NCI-H345 (cell line): ENCODE measurements around the gene LARP4B.
"Not testable (repeated sequence)": the region's sequence is repeated elsewhere in the genome, so short reads cannot be mapped to it uniquely, and the experiment has no call there.

Source experiments
- DNase-seq: peaks from one replicate; lab custom pipeline; 2025; lab: John Stamatoyannopoulos, UW

LARP4B gene

GRCh38 chr10:958106-958505 is 26.6 kb upstream of the LARP4B start:
- DNase-seq, result no peak

DNA sequence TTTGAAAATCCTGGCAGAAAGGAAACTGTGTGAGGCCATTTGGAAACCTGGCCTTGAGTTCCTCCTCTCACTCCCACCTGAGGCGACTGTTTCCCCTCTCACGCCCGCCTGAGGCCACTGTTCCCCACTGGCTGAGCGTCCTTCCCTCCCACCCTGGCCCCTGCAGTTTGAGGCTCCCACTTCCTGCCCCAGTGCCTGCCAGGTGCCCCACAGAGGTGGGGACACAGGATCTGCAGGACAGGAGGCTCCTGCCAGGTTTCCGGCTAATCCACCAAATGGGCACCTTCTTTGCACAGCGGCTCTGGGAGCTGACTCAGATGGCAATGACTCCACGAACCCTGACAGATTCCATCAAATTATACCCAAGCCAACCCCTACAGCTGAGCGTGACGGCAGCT is 24.3 kb upstream of the LARP4B start:
- DNase-seq, result no peak

- DNase-seq, result no peak
These were observed 23.8 kb upstream of the LARP4B start for GRCh38 chr10:955127-955819.

- no peak for DNase-seq
These were observed 22.9 kb upstream of the LARP4B start for GRCh38 chr10:954396-954795.

GRCh38 chr10:953836-954235 is 22.3 kb upstream of the LARP4B start:
- DNase-seq, result no peak

DNA sequence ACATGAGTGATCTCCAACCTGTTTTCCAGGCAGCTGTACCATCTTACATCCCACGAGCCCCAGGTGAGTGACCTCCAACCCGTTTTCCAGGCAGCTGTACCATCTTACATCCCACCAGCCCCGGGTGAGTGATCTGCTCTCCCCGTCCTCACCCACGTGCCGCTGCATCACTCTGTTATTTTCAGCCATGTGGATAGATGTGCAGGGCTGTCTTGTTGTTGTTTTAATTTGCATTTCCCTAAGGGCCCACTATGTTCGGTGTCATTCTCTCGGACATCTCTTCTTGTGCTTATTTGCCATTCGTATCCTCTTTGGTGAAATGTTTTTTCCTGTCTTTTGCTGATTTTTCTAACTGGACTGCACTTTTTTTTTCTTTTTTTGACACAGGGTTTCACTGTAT is 17.9 kb upstream of the LARP4B start:
- DNase-seq, result no peak

GRCh38 chr10:948347-948746 is 16.8 kb upstream of the LARP4B start:
- DNase-seq, result no peak

GRCh38 chr10:947881-948280 is 16.4 kb upstream of the LARP4B start:
- DNase-seq, result no peak

- no peak for DNase-seq
These were observed 15.5 kb upstream of the LARP4B start for GRCh38 chr10:947051-947450.

DNA sequence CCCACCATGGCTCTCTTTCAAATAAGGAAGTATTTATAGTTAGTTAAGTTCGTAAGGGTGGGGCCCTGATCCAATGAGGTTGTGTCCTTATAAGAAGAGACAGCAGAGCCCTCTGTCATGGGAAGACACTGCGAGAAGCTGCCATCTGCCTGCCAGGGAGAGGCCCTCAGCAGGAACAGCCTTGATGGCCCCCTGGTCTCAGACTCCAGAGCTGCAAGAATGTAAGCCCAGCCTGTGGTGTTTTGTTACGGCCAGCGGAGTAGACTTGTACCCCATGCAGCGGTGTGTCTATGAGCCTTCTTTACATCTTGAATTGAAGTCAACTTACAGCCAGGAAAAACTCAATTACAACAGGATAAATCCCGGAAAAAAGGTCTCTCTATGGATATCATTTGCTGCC is 14.3 kb upstream of the LARP4B start:
- no peak for DNase-seq

GRCh38 chr10:944034-944831 is 12.7 kb upstream of the LARP4B start:
- no peak for DNase-seq

GRCh38 chr10:943334-944033 is 12.0 kb upstream of the LARP4B start:
- no peak for DNase-seq

GRCh38 chr10:938941-939678 is 7.6 kb upstream of the LARP4B start:
- no peak for DNase-seq

GRCh38 chr10:934746-935406 is 3.4 kb upstream of the LARP4B start:
- DNase-seq, result no peak

DNA sequence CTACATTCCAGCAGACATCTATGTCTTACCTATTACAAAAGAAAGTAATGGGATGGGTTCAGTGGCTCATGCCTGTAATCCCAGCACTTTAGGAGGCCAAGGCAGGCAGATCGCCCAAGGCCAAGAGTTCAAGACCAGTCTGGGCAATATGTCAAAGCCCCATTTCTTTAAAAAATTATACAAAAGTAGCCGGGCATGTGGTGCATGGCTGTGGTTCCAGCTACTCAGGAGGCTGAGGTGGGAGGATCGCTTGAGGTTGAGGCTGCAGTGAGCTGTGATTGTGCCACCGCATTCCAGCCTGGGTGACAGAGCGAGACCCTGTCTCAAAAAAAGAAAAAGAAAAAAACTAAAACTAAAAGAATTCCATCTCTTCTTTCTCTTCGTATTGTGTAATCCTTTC is 2.7 kb upstream of the LARP4B start:
- not testable (repeated sequence) for DNase-seq

DNA sequence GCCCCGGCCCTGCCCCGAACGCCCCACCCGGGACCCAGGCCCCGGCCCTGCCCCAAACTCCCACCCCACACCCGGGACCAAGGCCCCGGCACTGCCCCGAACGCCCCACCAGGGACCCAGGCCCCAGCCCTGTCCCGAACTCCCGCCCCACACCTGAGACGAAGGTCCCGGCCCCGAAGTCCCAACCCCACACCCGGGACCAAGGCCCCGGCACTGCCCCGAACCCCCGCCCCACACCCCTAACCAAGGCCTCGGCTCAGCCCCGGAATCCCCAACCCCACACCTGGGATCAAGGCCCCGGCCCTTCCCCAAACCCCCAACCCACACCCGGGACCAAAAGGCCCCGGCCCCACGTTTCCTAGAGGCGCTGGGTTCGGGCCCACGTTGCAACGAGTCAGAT is 1.1 kb upstream of the LARP4B start:
- DNase-seq, result no peak

GRCh38 chr10:930625-931325 is 730 bp downstream of the LARP4B start:
- no peak for DNase-seq

DNA sequence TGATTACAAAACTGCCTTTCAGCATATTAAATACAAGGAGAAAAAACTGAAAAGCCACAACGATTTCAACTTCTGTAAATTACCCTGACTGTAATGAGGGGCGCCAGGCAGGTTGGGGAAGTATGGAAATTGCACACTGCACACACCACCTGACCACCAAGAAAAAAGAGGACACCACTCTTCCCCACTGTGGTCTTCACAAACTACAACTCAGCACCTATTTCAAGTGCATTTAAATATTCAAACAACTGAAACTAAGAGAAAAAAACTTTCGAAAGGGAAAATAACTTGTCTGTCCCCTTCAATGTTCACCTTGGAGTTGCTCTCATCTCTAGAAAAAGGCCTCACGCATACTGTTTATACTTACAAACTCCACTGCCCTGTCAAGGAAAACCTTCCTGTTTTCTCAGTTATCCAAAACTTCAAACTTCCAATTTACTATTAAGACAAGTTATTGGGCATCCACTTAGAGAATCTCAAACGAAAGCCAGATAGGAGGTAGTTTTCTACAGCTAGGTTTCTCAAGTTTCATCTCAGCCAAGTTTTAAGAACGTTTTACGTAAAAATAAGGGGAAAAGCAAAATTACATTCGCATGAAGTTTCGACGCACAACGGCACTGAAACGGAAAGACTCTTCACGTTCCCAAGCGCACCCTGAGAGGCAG is 1.4 kb downstream of the LARP4B start:
- no peak for DNase-seq

DNA sequence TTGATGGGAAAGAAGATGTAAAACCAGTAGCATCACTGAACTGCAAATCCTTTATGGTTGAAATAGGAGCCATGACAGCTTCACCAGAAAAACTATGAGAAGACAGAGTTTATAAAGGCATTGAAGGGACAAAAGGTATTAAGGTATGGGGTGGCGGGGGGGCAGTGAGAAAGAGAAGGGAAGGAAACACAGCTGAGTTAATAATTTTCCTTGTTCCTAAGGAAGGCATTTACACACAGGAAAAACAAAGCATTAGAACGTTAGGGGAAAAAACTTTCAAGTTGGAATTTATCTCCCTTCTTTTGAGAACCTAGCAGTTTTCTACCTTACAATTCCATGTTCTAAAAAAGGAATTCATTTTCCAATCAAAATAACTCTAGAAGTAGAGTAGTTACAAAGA is 4.4 kb downstream of the LARP4B start:
- no peak for DNase-seq

DNA sequence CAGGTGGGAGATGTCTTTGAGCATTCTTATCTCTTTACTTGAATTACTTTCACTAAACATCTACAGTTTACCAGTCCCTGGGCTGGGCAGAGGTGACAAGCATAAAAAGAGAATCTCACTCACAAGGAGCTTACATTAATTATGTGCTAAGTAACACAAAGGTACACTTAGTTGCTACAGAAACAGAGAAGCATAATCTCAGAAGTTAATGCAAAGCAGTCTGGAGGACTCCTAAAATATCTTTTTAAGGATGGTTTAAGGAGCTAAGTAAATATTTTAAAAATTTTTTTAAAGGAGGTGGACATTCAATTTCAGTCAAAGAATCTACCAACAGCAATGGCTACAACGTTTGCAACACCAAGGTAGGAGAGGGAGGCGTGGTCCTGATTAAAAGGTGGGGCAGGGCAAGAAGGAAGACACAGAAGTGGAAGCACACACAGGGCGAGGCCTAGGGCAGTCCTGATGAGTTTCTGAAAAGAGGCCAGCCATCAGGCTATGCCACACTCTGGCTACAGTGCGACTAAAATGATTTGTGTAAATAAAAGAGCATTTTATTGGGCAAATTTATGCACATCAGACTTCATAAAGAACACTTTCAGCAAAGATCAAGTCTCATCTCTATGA is 5.3 kb downstream of the LARP4B start:
- no peak for DNase-seq
